Stimulated activated CD8-positive, alpha-beta memory T cell treated with anti-CD3 and anti-CD28 coated beads, Interleukin-4, amount 100 ng/mL, for 4 hours (primary cell): ENCODE data around the gene TMCC1.
"Not testable (repeated sequence)": the region's sequence is repeated elsewhere in the genome, so short reads cannot be mapped to it uniquely, and the experiment has no call there.

Source experiments
- DNase-seq, 2 donors: peaks; one replicate each; pipeline ENCODE4 v3.0.0-alpha.2; 2020; ENCODE audit warnings: low read depth in 2 of 2, low spot score in 1 of 2

The TMCC1 gene

DNA sequence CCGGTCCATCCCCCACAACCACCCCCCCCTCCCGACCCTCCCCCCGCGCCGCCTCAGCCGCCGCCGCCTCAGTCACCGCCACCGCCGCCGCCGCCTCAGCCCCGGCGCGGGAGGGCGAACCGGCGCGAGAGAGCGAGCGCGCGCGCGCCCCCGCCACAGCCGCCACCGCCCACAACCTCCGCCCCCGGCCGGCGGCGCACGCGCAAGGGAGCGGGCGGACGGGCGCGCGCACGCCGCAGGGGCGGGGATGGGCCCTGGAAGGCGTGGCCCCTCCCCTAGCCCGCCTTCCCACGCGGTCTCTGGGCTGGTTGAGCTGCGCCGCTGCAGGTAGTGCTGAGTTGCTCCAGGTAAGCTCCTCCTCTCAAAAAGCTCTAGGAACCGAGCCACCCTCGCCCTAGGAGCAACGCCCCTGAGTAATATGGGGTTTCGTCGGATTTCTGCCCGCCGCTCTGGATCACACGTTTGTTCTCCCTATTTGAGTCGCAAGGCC, at the start of gene TMCC1:
Gene TMCC1, minus strand, starts transcription at position 131 of the 490 bp plus-strand sequence.
- DNase-seq = peak; percentile 65 to 79

DNA sequence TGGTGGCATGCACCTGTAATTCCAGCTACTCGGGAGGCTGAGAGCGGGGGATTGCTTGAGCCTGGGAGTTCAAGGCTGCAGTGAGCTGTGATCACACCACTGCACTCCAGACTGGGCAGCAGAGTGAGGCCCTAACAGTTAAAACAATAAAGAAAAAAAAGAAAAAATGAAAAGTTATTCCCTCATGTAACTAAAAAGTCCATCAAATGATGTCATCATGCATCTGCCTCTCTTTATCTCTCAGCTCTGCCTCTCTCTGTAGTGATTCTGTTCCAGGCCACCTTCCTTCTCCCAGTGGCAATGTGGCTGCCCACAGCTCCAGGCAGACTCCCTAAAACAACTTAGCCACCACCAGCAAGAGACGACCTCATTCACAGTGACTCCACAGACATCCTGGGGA, 49.5 kb upstream of the TMCC1 start:
- no peak for DNase-seq

DNA sequence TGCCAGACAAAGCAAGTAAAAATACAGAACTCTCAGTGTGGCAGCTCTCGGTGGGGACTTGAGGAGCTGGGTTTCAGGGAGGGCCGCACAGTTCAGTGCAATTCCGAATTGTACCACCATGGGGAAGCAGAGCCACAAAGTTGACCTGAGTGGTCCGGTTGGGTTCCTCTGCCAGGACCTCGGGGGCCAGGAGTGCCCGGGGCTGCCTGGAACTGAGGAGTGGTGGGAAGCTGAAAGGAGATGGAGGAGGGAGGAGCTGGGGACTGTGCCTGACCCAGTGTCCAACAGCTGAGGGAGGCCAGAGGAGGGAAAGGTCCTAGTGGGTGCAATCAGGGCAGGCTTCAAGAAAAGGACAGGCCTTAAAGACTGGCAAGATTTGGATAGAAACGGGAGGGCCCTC, 48.8 kb upstream of the TMCC1 start:
- DNase-seq = no peak

- no peak for DNase-seq
Measured at GRCh38 chr3:129940086-129940485, 46.6 kb upstream of the TMCC1 start.

- no peak for DNase-seq
Measured at GRCh38 chr3:129938140-129938930, 44.8 kb upstream of the TMCC1 start.

GRCh38 chr3:129937717-129938116, 44.2 kb upstream of the TMCC1 start:
- no peak for DNase-seq

- no peak for DNase-seq
Measured at GRCh38 chr3:129936757-129937156, 43.2 kb upstream of the TMCC1 start.

GRCh38 chr3:129934234-129935123, 41.0 kb upstream of the TMCC1 start:
- no peak for DNase-seq

GRCh38 chr3:129933471-129933870, 40.0 kb upstream of the TMCC1 start:
- DNase-seq = no peak

GRCh38 chr3:129929383-129929782, 35.9 kb upstream of the TMCC1 start:
- no peak for DNase-seq

- no peak for DNase-seq
Measured at GRCh38 chr3:129927072-129927471, 33.6 kb upstream of the TMCC1 start.

DNA sequence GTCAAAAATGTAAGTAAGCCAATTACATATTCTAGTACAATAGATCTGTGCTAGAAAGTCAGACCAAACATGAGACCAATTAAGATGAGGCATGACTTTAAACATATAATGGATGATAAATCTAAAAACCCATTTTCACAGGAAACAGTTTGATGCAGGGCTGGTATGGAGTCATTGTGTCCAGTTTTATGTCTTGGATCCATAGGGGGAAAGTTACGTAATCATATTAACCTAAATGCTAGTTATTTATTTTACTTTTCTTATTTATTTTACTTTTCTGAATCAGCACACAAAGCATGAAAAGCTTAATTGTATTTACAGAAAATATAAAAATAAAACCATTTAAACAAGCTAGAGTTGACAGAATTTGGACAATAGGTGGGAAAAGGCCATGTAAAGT, 26.3 kb upstream of the TMCC1 start:
- DNase-seq = no peak

- no peak for DNase-seq
Measured at GRCh38 chr3:129919357-129919756, 25.8 kb upstream of the TMCC1 start.

DNA sequence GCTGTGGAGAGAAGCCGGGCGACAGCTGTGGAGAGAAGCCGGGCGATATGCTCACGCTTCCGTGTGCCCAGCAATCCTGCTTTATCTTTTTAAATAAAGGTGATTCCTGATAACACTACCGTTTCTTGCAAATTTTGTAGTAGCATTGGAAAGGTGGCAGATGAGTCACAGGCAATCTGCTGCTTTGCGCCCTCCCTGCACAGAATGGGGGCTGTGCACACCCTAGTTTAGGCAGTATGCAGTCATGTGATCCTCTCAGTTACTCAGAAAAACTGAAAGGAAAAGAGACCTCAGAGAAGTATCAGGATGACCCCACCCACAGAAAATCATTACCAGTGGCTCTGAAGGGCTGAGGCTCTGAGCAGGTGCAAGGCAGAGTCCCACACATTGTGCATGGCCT, 24.9 kb upstream of the TMCC1 start:
- DNase-seq = no peak

GRCh38 chr3:129917423-129918007, 24.0 kb upstream of the TMCC1 start:
- DNase-seq = no peak

- DNase-seq = no peak
Measured at GRCh38 chr3:129913618-129914017, 20.1 kb upstream of the TMCC1 start.

- DNase-seq = no peak
Measured at GRCh38 chr3:129911261-129911861, 17.9 kb upstream of the TMCC1 start.

DNA sequence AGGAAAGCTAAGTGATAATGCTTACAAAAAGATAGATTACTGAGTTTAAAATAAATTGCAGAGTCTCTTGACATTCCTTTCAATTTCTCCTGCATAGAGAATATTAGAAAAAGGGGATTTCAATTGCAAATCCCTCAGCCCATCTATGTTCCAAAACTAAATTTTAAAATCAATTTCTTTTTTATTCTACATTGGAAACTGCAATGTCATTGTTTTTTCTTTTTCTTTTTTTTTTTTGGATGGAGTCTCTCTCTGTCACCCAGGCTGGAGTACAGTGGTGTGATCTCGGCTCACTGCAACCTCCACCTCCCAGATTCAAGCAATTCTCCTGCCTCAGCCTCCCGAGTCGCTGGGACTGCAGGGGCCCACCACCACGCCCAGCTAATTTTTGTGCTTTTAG, 15.7 kb upstream of the TMCC1 start:
- DNase-seq = not testable (repeated sequence)

- no peak for DNase-seq
Measured at GRCh38 chr3:129908417-129908816, 14.9 kb upstream of the TMCC1 start.

- DNase-seq = not testable (repeated sequence)
Measured at GRCh38 chr3:129901272-129901671, 7.8 kb upstream of the TMCC1 start.

DNA sequence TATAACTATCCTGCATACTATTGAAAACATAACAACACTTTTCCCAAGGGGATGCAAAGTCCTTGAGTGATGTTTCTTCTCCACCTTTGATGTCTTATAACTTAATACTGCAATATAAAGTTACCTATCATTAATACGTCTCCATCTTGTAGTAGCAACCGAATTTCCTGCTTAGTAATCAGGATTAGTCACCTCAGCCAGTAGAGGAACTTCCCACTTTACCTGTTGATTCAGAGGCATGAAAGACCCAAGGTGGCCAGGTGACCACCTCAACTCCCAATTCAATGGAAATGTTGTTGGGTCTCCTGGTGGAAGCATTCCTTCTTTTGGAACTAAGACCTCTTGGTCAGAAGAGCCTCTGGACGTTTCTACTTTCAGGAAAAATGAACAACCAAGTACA, 3.5 kb upstream of the TMCC1 start:
- no peak for DNase-seq
